HCT116 (cell line): Measurements from ENCODE around the gene CDK13. TPM values are rescaled to one million over a fixed set of nuclear protein-coding genes. Genes with fewer than 3 reads are reported as not detected.

Experiments
- ATAC-seq: fragments of 200-7000 bp; cut with Tn5 transposase; 2 replicates; pipeline ENCODE4 v1.9.1; 2020; ENCODE audit warnings: mild to moderate bottlenecking, moderate library complexity
- BruUV-seq: library from RNA; stranded (reverse); fragments of 400-500 nt; replicated peaks from 2 replicates; lab custom pipeline; 2021; lab: Mats Ljungman, UMichigan
- CTCF ChIA-PET: fragments of 300-600 bp; sonication (Branson Sonifier 250); formaldehyde crosslinking; loops from one replicate; lab custom pipeline; 2021; ENCODE audit warnings: antibody characterized with exemption; lab: Charles Lee
- POLR2A ChIA-PET: fragments of 300-600, 350-600 bp; sonication (Branson Sonifier 250); formaldehyde crosslinking; loops from one replicate; lab custom pipeline; 2021; ENCODE audit warnings: antibody characterized with exemption; lab: Charles Lee
- RAD21 ChIA-PET, 2 experiments: fragments of 300-600 bp; sonication (Branson Sonifier 250); formaldehyde crosslinking; loops; one replicate each; lab custom pipeline; 2023; ENCODE audit warnings: low total read pairs in 2 of 2; ENCODE audit not compliant: uncharacterized antibody in 2 of 2, unreplicated experiment in 2 of 2, low non-redundant PET in 1 of 2; lab: Charles Lee
- DNase-seq: peaks from one replicate; pipeline ENCODE4 v3.0.0-alpha.2; 2010; ENCODE audit warnings: low read depth, low spot score
- H2AFZ ChIP-seq: fragments of 200-600 bp; shearing (Covaris generic), sonication (generic); 2 replicates; pipeline ENCODE4 v1.6.1; 2017; ENCODE audit warnings: low read depth, mixed run types, mixed read lengths, antibody characterized with exemption, low read length; ENCODE audit not compliant: poor library complexity, severe bottlenecking
- H3K27ac ChIP-seq: 2 replicates; pipeline ENCODE4 v1.5.1; 2012; ENCODE audit warnings: low read depth, low read length
- H3K27me3 ChIP-seq: fragments of 200-600 bp; sonication (generic); 2 replicates; pipeline ENCODE4 v1.6.1; 2016; ENCODE audit warnings: mixed run types, low read length, mixed read lengths; ENCODE audit not compliant: insufficient read depth
- H3K36me3 ChIP-seq, 2 experiments: fragments of 200-500 bp in 1 of 2; fragments of 200-600 bp in 1 of 2; sonication (Bioruptor generic) in 1 of 2; sonication (generic) in 1 of 2; 2 replicates each; pipeline versions ENCODE4 v1.5.1 to v1.6.1; 2014 to 2016; ENCODE audit warnings: low read length in 2 of 2, inconsistent platforms in 1 of 2, mixed read lengths in 1 of 2, mixed run types in 1 of 2; ENCODE audit not compliant: insufficient read depth in 2 of 2, control insufficient read depth in 1 of 2
- H3K4me1 ChIP-seq, 2 experiments: fragments of 200-600 bp in 1 of 2; sonication (generic) in 1 of 2; 2 replicates each; pipeline versions ENCODE4 v1.5.1 to v1.6.1; 2012 to 2017; ENCODE audit warnings: low read length in 2 of 2, inconsistent platforms in 1 of 2, mild to moderate bottlenecking in 1 of 2, mixed read lengths in 1 of 2, mixed run types in 1 of 2, moderate library complexity in 1 of 2; ENCODE audit not compliant: insufficient read depth in 2 of 2, control insufficient read depth in 1 of 2
- H3K4me2 ChIP-seq: fragments of 200-600 bp; sonication (generic); 2 replicates; pipeline ENCODE4 v1.6.1; 2017; ENCODE audit warnings: mixed run types, low read length, mixed read lengths
- H3K4me3 ChIP-seq, 2 experiments: fragments of 200-600 bp in 1 of 2; sonication (generic) in 1 of 2; replicated peaks in 1 of 2; 2 replicates each; pipeline ENCODE4 v1.5.1; 2011 to 2016; ENCODE audit warnings: low read length in 2 of 2, control low read depth in 1 of 2, low read depth in 1 of 2, mild to moderate bottlenecking in 1 of 2, mixed read lengths in 1 of 2, mixed run types in 1 of 2
- H3K79me2 ChIP-seq: fragments of 200-600 bp; sonication (generic); 2 replicates; pipeline ENCODE4 v1.6.1; 2017; ENCODE audit warnings: mild to moderate bottlenecking, mixed run types, low read length, moderate library complexity, mixed read lengths; ENCODE audit not compliant: insufficient read depth
- H3K9ac ChIP-seq: fragments of 200-600 bp; sonication (generic); 2 replicates; pipeline ENCODE4 v1.6.1; 2016; ENCODE audit warnings: low read length, mixed read lengths
- H3K9me2 ChIP-seq: fragments of 200-600 bp; sonication (generic), shearing (Covaris generic); 2 replicates; pipeline ENCODE4 v1.6.1; 2017; ENCODE audit warnings: mixed run types, mild to moderate bottlenecking, moderate library complexity; ENCODE audit not compliant: insufficient read depth
- H3K9me3 ChIP-seq, 2 experiments: fragments of 200-500 bp in 1 of 2; fragments of 200-600 bp in 1 of 2; sonication (Bioruptor generic) in 1 of 2; sonication (generic) in 1 of 2; 2 replicates each; pipeline ENCODE4 v1.6.1; 2014 to 2017; ENCODE audit warnings: low read length in 2 of 2, mixed read lengths in 2 of 2, inconsistent platforms in 1 of 2, low read depth in 1 of 2, mild to moderate bottlenecking in 1 of 2, mixed run types in 1 of 2, moderate library complexity in 1 of 2; ENCODE audit not compliant: control insufficient read depth in 1 of 2, insufficient read depth in 1 of 2
- H4K20me1 ChIP-seq: fragments of 200-600 bp; sonication (generic), shearing (Covaris generic); 2 replicates; pipeline ENCODE4 v1.6.1; 2017; ENCODE audit warnings: mixed run types, mild to moderate bottlenecking, moderate library complexity; ENCODE audit not compliant: insufficient read depth
- CBX3 ChIP-seq: IDR thresholded peaks from 2 replicates; pipeline ENCODE4 v1.6.1; 2012; ENCODE audit warnings: low read depth
- CEBPB ChIP-seq: IDR thresholded peaks from 2 replicates; pipeline ENCODE4 v1.6.1; 2012; ENCODE audit warnings: low read depth
- EGR1 ChIP-seq: IDR thresholded peaks from 2 replicates; pipeline ENCODE4 v1.6.1; 2012; ENCODE audit warnings: low read depth
- ELF1 ChIP-seq: IDR thresholded peaks from 2 replicates; pipeline ENCODE4 v1.6.1; 2012; ENCODE audit warnings: low read depth, borderline replicate concordance
- EZH2 ChIP-seq: fragments of 200-600 bp; sonication (generic); IDR thresholded peaks from 2 replicates; pipeline ENCODE4 v1.6.1; 2017; ENCODE audit warnings: antibody characterized with exemption, mixed run types
- FOSL1 ChIP-seq: IDR thresholded peaks from 2 replicates; pipeline ENCODE4 v1.6.1; 2012; ENCODE audit warnings: low read depth
- JUND ChIP-seq: IDR thresholded peaks from 2 replicates; pipeline ENCODE4 v1.6.1; 2012
- POLR2A ChIP-seq: IDR thresholded peaks from 2 replicates; pipeline ENCODE4 v1.7.0; 2011; ENCODE audit warnings: borderline replicate concordance; ENCODE audit not compliant: insufficient read depth, insufficient read length; ENCODE audit errors: extremely low read depth
- SIN3A ChIP-seq: IDR thresholded peaks from 2 replicates; pipeline ENCODE4 v1.6.1; 2012; ENCODE audit warnings: low read depth
- SRF ChIP-seq: IDR thresholded peaks from 2 replicates; pipeline ENCODE4 v1.6.1; 2012; ENCODE audit warnings: low read depth
- TCF7L2 ChIP-seq: IDR thresholded peaks from 2 replicates; pipeline ENCODE4 v1.7.0; 2011; ENCODE audit warnings: borderline replicate concordance, inconsistent platforms; ENCODE audit not compliant: insufficient read depth, insufficient read length; ENCODE audit errors: extremely low read depth
- ZNF274 ChIP-seq: fragments of 200-500 bp; sonication (Bioruptor generic); IDR thresholded peaks from 2 replicates; pipeline ENCODE4 v1.6.1; 2014; ENCODE audit warnings: mild to moderate bottlenecking, low read depth, low read length, inconsistent platforms
- intact Hi-C: fragments of 100-400 bp; cut with micrococcal nuclease; formaldehyde crosslinking; loops from 2 replicates; pipeline ENCODE4 v1.10.0; 2022
- total RNA-seq: library from RNA; stranded (reverse); gene quantifications from one replicate; pipeline ENCODE4 v1.2.1, GENCODE V29; 2021; ENCODE audit not compliant: unreplicated experiment
- TF ChIP-seq, protein P1 (sequence below): IDR thresholded peaks from 2 replicates; pipeline ENCODE4 v1.6.1; 2012; ENCODE audit warnings: low read depth
- TF ChIP-seq, protein P2 (sequence below): IDR thresholded peaks from 2 replicates; pipeline ENCODE4 v1.6.1; 2012
- TF ChIP-seq, protein P3 (sequence below): IDR thresholded peaks from 2 replicates; pipeline ENCODE4 v1.6.1; 2011; ENCODE audit warnings: mild to moderate bottlenecking, low read length, moderate library complexity; ENCODE audit not compliant: insufficient replicate concordance; ENCODE audit errors: extremely low read depth

Gene CDK13
- total RNA-seq, 1 experiment from 2014 or later = 28.8 TPM

DNA sequence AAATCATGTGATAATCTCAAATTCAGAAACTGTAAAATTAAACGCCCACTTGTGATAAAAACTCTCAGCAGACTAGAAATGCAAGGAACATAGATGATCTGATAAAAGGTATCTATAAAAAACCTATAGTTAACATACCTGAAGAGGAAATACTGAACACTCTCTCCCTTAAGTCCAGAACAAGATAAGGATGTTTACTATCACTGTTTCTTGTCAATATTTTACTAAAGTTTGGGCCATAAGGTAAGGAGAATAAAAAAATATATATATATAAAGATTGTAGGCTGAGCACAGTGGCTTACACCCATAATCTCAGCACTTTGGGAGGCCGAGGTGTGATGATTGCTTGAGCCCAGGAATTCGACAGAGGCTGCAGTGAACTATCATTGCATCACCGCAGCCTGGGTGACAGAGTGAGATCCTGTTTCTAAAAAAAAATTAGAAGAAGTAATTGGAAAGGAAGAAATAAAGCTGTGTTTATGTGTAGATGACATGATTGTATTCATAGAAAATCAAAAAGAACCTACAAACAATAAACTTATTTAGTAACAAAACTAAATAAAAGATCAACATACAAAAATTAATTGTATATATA is 155.9 kb downstream of the CDK13 start:
- H3K27ac ChIP-seq = no peak overlapping the region
- H3K4me3 ChIP-seq = no peak overlapping the region
- DNase-seq = no peak
- ChIA-PET CTCF (no interaction called here), RAD21 (no interaction called here), POLR2A (no interaction called here)
- TF ChIP-seq EGR1 = no peak
- no peak for TF ChIP-seq CEBPB
- no peak for TF ChIP-seq FOSL1
- no peak for TF ChIP-seq SRF
- TF ChIP-seq, protein P1, sequence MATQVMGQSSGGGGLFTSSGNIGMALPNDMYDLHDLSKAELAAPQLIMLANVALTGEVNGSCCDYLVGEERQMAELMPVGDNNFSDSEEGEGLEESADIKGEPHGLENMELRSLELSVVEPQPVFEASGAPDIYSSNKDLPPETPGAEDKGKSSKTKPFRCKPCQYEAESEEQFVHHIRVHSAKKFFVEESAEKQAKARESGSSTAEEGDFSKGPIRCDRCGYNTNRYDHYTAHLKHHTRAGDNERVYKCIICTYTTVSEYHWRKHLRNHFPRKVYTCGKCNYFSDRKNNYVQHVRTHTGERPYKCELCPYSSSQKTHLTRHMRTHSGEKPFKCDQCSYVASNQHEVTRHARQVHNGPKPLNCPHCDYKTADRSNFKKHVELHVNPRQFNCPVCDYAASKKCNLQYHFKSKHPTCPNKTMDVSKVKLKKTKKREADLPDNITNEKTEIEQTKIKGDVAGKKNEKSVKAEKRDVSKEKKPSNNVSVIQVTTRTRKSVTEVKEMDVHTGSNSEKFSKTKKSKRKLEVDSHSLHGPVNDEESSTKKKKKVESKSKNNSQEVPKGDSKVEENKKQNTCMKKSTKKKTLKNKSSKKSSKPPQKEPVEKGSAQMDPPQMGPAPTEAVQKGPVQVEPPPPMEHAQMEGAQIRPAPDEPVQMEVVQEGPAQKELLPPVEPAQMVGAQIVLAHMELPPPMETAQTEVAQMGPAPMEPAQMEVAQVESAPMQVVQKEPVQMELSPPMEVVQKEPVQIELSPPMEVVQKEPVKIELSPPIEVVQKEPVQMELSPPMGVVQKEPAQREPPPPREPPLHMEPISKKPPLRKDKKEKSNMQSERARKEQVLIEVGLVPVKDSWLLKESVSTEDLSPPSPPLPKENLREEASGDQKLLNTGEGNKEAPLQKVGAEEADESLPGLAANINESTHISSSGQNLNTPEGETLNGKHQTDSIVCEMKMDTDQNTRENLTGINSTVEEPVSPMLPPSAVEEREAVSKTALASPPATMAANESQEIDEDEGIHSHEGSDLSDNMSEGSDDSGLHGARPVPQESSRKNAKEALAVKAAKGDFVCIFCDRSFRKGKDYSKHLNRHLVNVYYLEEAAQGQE = no peak
- no peak for TF ChIP-seq CBX3
- TF ChIP-seq, protein P2, sequence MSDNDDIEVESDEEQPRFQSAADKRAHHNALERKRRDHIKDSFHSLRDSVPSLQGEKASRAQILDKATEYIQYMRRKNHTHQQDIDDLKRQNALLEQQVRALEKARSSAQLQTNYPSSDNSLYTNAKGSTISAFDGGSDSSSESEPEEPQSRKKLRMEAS = no peak
- TF ChIP-seq TCF7L2 = no peak
- TF ChIP-seq EZH2 = no peak
- no peak for TF ChIP-seq JUND
- no peak for TF ChIP-seq POLR2A
- TF ChIP-seq ZNF274 = no peak
- TF ChIP-seq SIN3A = no peak
- no peak for TF ChIP-seq ELF1
- TF ChIP-seq, protein P3, sequence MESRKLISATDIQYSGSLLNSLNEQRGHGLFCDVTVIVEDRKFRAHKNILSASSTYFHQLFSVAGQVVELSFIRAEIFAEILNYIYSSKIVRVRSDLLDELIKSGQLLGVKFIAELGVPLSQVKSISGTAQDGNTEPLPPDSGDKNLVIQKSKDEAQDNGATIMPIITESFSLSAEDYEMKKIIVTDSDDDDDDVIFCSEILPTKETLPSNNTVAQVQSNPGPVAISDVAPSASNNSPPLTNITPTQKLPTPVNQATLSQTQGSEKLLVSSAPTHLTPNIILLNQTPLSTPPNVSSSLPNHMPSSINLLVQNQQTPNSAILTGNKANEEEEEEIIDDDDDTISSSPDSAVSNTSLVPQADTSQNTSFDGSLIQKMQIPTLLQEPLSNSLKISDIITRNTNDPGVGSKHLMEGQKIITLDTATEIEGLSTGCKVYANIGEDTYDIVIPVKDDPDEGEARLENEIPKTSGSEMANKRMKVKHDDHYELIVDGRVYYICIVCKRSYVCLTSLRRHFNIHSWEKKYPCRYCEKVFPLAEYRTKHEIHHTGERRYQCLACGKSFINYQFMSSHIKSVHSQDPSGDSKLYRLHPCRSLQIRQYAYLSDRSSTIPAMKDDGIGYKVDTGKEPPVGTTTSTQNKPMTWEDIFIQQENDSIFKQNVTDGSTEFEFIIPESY = no peak
- H3K27me3 ChIP-seq = no peaks in the 10 kb centered on the region
- H3K36me3 ChIP-seq = no peaks in the 10 kb centered on the region
- H3K9me2 ChIP-seq = no peaks in the 10 kb centered on the region
- H3K9me3 ChIP-seq = no peaks in the 10 kb centered on the region
- H3K9ac ChIP-seq = no peak overlapping the region
- no peaks in the 10 kb centered on the region for H3K79me2 ChIP-seq
- BruUV-seq = no TSS peak
- H3K4me1 ChIP-seq = no peaks in the 10 kb centered on the region
- no peak overlapping the region for H3K4me2 ChIP-seq
- no peak for ATAC-seq
- intact Hi-C loops = no loop called here
- H2AFZ ChIP-seq = no peak overlapping the region
- no peaks in the 10 kb centered on the region for H4K20me1 ChIP-seq
